T-helper 22 cell (primary cell): Measurements from ENCODE around the gene GET4.
"Not testable (repeated sequence)": the region's sequence is repeated elsewhere in the genome, so short reads cannot be mapped to it uniquely, and the experiment has no call there.

Source experiments
- DNase-seq: peaks from one replicate; pipeline ENCODE4 v3.0.0-alpha.2; 2020; ENCODE audit warnings: low read depth

GET4 gene

GRCh38 chr7:930975-931758 is 54.8 kb downstream of the GET4 start:
- DNase-seq = no peak

GRCh38 chr7:931871-932650 is 55.7 kb downstream of the GET4 start:
- DNase-seq = no peak

- DNase-seq = no peak
These were observed 56.3 kb downstream of the GET4 start for GRCh38 chr7:932651-932975.

- DNase-seq = no peak
These were observed 58.3 kb downstream of the GET4 start for GRCh38 chr7:934469-935163.

GRCh38 chr7:935164-935873 is 59.0 kb downstream of the GET4 start:
- no peak for DNase-seq

GRCh38 chr7:935874-936385 is 59.6 kb downstream of the GET4 start:
- DNase-seq = no peak

- no peak for DNase-seq
These were observed 60.2 kb downstream of the GET4 start for GRCh38 chr7:936386-937054.

- no peak for DNase-seq
These were observed 61.6 kb downstream of the GET4 start for GRCh38 chr7:937856-938484.

GRCh38 chr7:938546-939185 is 62.3 kb downstream of the GET4 start:
- DNase-seq = no peak

GRCh38 chr7:939843-940242 is 63.5 kb downstream of the GET4 start:
- no peak for DNase-seq

- DNase-seq = no peak
These were observed 64.5 kb downstream of the GET4 start for GRCh38 chr7:940599-941408.

GRCh38 chr7:943793-944192 is 67.4 kb downstream of the GET4 start:
- DNase-seq = not testable (repeated sequence)

GRCh38 chr7:944744-945143 is 68.4 kb downstream of the GET4 start:
- no peak for DNase-seq

- DNase-seq = no peak
These were observed 68.8 kb downstream of the GET4 start for GRCh38 chr7:945147-945555.

GRCh38 chr7:945556-946255 is 69.4 kb downstream of the GET4 start:
- no peak for DNase-seq
